SIG-M5 treated with dmso at 0.1 percent for 504 hours (cell line): ENCODE data around the gene NAGPA.
A peak's percentile ranks its signal among the peaks of the same experiment; 100 is the strongest.

Experiments
- DNase-seq: peaks from one replicate; lab custom pipeline; 2025; ENCODE audit not compliant: unreplicated experiment; lab: John Stamatoyannopoulos, UW

Gene NAGPA

DNA sequence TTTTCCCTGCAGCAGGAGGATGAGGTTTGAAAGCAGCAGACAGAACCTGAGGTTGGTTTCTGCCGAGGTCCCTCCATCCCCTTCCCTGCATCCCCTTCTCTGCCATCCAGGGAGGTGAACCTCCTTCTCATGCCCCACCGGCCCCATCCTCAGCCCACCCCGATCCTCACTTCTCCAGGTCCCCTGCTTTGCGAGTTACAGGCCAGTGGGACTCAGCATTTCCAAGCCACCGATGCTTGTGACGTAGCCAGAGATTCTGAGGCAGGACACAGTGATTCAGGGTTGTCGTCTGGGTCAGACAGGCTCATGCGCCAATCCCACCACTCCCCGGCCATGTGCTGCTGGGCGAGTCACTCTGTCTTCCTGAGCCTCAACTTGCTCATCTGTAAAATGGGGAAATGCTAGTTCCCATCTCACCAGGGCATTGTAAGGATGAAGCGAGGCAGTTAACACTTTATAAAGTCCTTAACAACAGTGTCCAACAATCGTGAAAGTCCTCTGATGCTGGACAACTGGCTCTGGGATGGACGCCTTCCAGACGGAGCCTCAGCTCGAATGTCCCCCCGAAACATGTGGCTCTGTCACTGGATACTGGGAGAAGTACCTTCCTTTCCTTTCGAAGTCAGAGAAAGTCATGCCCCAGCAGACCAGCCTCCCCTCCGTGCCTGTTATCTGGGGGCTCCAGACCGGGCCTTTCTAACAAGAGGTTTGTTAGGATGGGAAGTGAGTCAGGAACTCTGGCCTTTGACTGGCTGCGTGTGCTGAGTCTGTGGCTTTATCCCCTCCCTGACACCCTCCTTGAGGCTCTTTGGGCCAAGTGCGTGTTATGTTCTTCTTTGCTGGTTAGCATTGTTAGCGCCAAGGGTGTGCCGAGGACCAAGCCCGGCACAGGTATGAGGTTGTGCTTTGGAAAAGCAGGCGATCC, 53.7 kb downstream of the NAGPA start:
- no peak for DNase-seq

DNA sequence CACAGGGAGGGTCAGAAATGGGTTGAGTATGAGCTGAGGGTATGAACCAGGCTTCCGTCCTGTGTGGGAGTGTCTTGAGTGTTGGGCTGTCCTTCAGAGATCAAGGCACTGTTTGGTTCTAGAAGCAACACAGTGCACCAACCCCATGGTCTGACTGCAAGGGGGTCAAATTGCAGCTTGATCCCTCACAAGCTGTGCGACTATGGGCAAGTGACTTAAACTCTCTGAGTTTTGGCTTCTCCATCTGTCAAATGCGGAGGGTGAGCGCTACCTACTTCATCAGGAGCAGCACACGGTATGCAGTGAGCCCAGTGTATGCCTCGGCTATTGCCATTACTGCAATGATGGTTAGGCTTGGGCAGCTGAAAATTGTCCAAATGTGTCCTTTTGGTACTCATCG, 54.6 kb downstream of the NAGPA start:
- no peak for DNase-seq

- no peak for DNase-seq
Measured at GRCh38 chr16:4976611-4977145, 57.1 kb downstream of the NAGPA start.

GRCh38 chr16:4976079-4976478, 57.7 kb downstream of the NAGPA start:
- DNase-seq = peak; percentile 78
